ENCODE data around the gene FANCC.
"Not testable (repeated sequence)": the region's sequence is repeated elsewhere in the genome, so short reads cannot be mapped to it uniquely, and the experiment has no call there.

FANCC gene

GRCh38 chr9:95229230-95229915, 88.1 kb downstream of the FANCC start:
- no peak for DNase-seq (ENCODE audit: low spot score)
- H3K27ac ChIP-seq = no peak overlapping the region
- CTCF ChIA-PET = interaction anchor here (1.1 kb wide), 1 partner anchor 61 kb away, joined by 3 read pairs; no protein-coding TSS in a partner anchor
- POLR2A ChIA-PET (ENCODE audit: low non-redundant PET) = no interaction called here
- no peak for TF ChIP-seq CTCF (conservative IDR thresholded peaks at IDR 0.05; ENCODE audit: low read depth)

DNA sequence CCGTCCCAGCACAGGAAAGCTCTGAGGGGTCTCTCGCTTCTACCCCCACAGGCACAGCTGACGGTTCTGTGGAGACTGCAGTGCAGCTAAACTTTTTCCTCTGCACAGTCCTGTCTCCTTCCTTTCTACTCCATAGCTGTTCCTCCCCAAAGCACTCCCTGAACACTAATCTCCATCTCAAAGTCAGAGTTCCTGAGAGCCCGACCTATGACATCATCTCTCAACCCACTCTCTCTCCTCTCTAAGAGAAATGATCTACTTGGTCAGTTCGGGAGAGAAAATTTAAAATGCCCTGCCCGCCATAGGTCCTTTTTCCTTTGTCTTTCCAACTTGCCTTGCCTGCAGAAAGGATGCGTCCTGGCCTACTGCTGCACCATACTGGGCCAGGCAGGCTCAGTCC, 90.6 kb downstream of the FANCC start:
- no peak for DNase-seq (ENCODE audit: low spot score)

GRCh38 chr9:95225726-95226106, 91.8 kb downstream of the FANCC start:
- TF ChIP-seq CTCF (conservative IDR thresholded peaks at IDR 0.05; ENCODE audit: low read depth) = no peak
- DNase-seq (ENCODE audit: low spot score) = no peak
- ChIA-PET POLR2A (ENCODE audit: low non-redundant PET) (no interaction called here), CTCF (interaction anchor here (1.0 kb wide), 1 partner anchor 10 kb away, joined by 3 read pairs; no protein-coding TSS in a partner anchor)
- no peak overlapping the region for H3K27ac ChIP-seq

More for the DNA sequence above, 90.6 kb downstream of the FANCC start:
- no peak for TF ChIP-seq CTCF (conservative IDR thresholded peaks at IDR 0.05; ENCODE audit: low read depth)
- POLR2A ChIA-PET (ENCODE audit: low non-redundant PET) = no interaction called here
- CTCF ChIA-PET = interaction anchor here (0.5 to 1.0 kb wide), 3 partner anchors 9 to 960 kb away, joined by 3 read pairs; no protein-coding TSS in a partner anchor
- no peak overlapping the region for H3K27ac ChIP-seq

DNA sequence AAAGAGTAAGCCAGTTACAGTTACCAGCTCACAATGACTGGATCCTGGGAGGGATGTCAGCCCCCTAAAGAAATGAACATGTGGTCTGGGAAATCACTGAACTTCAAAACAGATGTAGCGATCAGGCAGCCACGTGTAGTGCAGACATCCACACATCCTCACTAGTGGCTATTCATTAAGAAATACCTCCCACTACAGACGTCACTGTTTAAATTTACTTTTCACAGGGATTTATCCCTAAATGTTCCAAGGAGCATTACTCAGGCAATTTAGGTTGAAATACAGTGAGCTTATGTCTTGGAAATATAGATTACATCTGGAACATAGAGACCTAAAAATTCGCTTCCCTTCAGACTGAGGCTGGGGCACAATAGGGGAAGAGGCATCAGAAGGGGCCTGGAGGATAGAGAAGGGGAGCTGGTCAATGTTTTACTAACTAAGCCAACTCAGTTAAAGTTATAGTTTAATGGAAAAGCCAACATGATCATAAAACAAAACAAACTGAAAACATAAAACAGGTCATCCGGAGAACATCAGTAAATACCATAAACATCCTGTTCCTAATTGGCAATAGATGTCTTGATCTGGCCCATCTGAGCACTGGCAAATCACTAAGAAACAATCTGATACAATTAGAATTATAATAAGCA, 92.3 kb downstream of the FANCC start:
- H3K27ac ChIP-seq = no peak overlapping the region
- DNase-seq (ENCODE audit: low spot score) = no peak
- no peak for TF ChIP-seq CTCF (conservative IDR thresholded peaks at IDR 0.05; ENCODE audit: low read depth)
- POLR2A ChIA-PET (ENCODE audit: low non-redundant PET) = no interaction called here
- CTCF ChIA-PET = interaction anchor here (0.7 kb wide), 1 partner anchor 82 kb away, joined by 3 read pairs; no protein-coding TSS in a partner anchor

- CTCF ChIA-PET = interaction anchor here (0.6 to 0.7 kb wide), 2 partner anchors 82 to 484 kb away, joined by 3 read pairs; no protein-coding TSS in a partner anchor
- POLR2A ChIA-PET (ENCODE audit: low non-redundant PET) = no interaction called here
- no peak for DNase-seq (ENCODE audit: low spot score)
- TF ChIP-seq CTCF (conservative IDR thresholded peaks at IDR 0.05; ENCODE audit: low read depth) = no peak
- H3K27ac ChIP-seq = no peak overlapping the region
Measured at GRCh38 chr9:95224376-95225019, 93.0 kb downstream of the FANCC start.

GRCh38 chr9:95220352-95220751, 97.2 kb downstream of the FANCC start:
- CTCF ChIA-PET = interaction anchor here (0.6 kb wide), 1 partner anchor 1206 kb away, joined by 3 read pairs; no protein-coding TSS in a partner anchor
- H3K27ac ChIP-seq; POLR2A ChIA-PET (ENCODE audit: low non-redundant PET); DNase-seq (ENCODE audit: low spot score): not testable (repeated sequence)

All from RWPE1 (cell line).